Neutrophil (primary cell): Measurements from ENCODE around the gene ACTR3C.
"Not testable (repeated sequence)": the region's sequence is repeated elsewhere in the genome, so short reads cannot be mapped to it uniquely, and the experiment has no call there.

Experiments
- H3K27ac ChIP-seq: fragments of 200-600 bp; sonication (generic); 2 replicates; pipeline ENCODE4 v1.5.1; 2016; ENCODE audit warnings: mild to moderate bottlenecking, moderate library complexity
- H3K27me3 ChIP-seq: fragments of 200-600 bp; sonication (generic); 2 replicates; pipeline ENCODE4 v1.6.0; 2016; ENCODE audit warnings: mild to moderate bottlenecking
- H3K36me3 ChIP-seq: fragments of 200-600 bp; sonication (generic); 2 replicates; pipeline ENCODE4 v1.5.1; 2017
- H3K4me1 ChIP-seq, 2 experiments: fragments of 200-600 bp in 1 of 2; sonication (generic) in 1 of 2; 1 replicate in 1 of 2; 2 replicates in 1 of 2; pipeline versions ENCODE4 v1.5.1 to v1.6.1; 2013 to 2016; ENCODE audit warnings: low read depth in 1 of 2, low read length in 1 of 2, mild to moderate bottlenecking in 1 of 2, moderate library complexity in 1 of 2; ENCODE audit not compliant: control insufficient read depth in 1 of 2, insufficient read depth in 1 of 2
- H3K4me3 ChIP-seq, 2 experiments: fragments of 200-600 bp in 1 of 2; sonication (generic) in 1 of 2; 1 replicate in 1 of 2; 2 replicates in 1 of 2; pipeline ENCODE4 v1.5.1; 2013 to 2016; ENCODE audit warnings: low read depth in 1 of 2, low read length in 1 of 2, mild to moderate bottlenecking in 1 of 2, moderate library complexity in 1 of 2
- H3K9me3 ChIP-seq: fragments of 200-600 bp; sonication (generic); 2 replicates; pipeline ENCODE4 v1.5.1; 2016
- CTCF ChIP-seq: fragments of 200-600 bp; sonication (generic); IDR thresholded peaks from 2 replicates; pipeline ENCODE4 v1.5.1; 2016; ENCODE audit warnings: antibody characterized with exemption

Gene ACTR3C

GRCh38 chr7:150276132-150276695, 47.1 kb downstream of the ACTR3C start:
- H3K36me3 ChIP-seq, H3K9me3 ChIP-seq, H3K27me3 ChIP-seq, H3K4me3 ChIP-seq, H3K27ac ChIP-seq, H3K4me1 ChIP-seq: not testable (repeated sequence)
- TF ChIP-seq CTCF = peak; percentile 67

GRCh38 chr7:150271898-150272297, 51.4 kb downstream of the ACTR3C start:
- not testable (repeated sequence) for H3K27me3 ChIP-seq, H3K9me3 ChIP-seq, H3K36me3 ChIP-seq, H3K4me1 ChIP-seq, H3K4me3 ChIP-seq, H3K27ac ChIP-seq

GRCh38 chr7:150270101-150270824, 53.1 kb downstream of the ACTR3C start:
- not testable (repeated sequence) for H3K27ac ChIP-seq, H3K4me1 ChIP-seq, H3K4me3 ChIP-seq, H3K36me3 ChIP-seq, H3K9me3 ChIP-seq, H3K27me3 ChIP-seq

- H3K27ac ChIP-seq, H3K36me3 ChIP-seq, H3K4me1 ChIP-seq, H3K4me3 ChIP-seq, H3K9me3 ChIP-seq, H3K27me3 ChIP-seq: not testable (repeated sequence)
Observed at GRCh38 chr7:150268798-150269197, 54.5 kb downstream of the ACTR3C start.

GRCh38 chr7:150268287-150268686, 55.1 kb downstream of the ACTR3C start:
- H3K36me3 ChIP-seq, H3K4me1 ChIP-seq, H3K9me3 ChIP-seq, H3K27ac ChIP-seq, H3K4me3 ChIP-seq, H3K27me3 ChIP-seq: not testable (repeated sequence)

GRCh38 chr7:150266953-150267665, 56.2 kb downstream of the ACTR3C start:
- H3K4me3 ChIP-seq, H3K27ac ChIP-seq, H3K27me3 ChIP-seq, H3K36me3 ChIP-seq, H3K4me1 ChIP-seq, H3K9me3 ChIP-seq: not testable (repeated sequence)

GRCh38 chr7:150262656-150263055, 60.7 kb downstream of the ACTR3C start:
- not testable (repeated sequence) for H3K9me3 ChIP-seq, H3K27me3 ChIP-seq, H3K4me3 ChIP-seq, H3K36me3 ChIP-seq, H3K4me1 ChIP-seq, H3K27ac ChIP-seq

GRCh38 chr7:150247745-150248144, 75.6 kb downstream of the ACTR3C start:
- not testable (repeated sequence) for H3K36me3 ChIP-seq, H3K4me3 ChIP-seq, H3K9me3 ChIP-seq, H3K27ac ChIP-seq, H3K4me1 ChIP-seq, H3K27me3 ChIP-seq

GRCh38 chr7:150245208-150245607, 78.1 kb downstream of the ACTR3C start:
- H3K9me3 ChIP-seq, H3K4me1 ChIP-seq, H3K27ac ChIP-seq, H3K36me3 ChIP-seq, H3K27me3 ChIP-seq, H3K4me3 ChIP-seq: not testable (repeated sequence)

- not testable (repeated sequence) for H3K4me1 ChIP-seq, H3K36me3 ChIP-seq, H3K27me3 ChIP-seq, H3K9me3 ChIP-seq, H3K4me3 ChIP-seq, H3K27ac ChIP-seq
Observed at GRCh38 chr7:150242935-150243334, 80.4 kb downstream of the ACTR3C start.

GRCh38 chr7:150225444-150225843, 97.9 kb downstream of the ACTR3C start:
- peaks cover 25% of the 10 kb centered on the region for H3K27me3 ChIP-seq
- not testable (repeated sequence) for H3K36me3 ChIP-seq, H3K4me3 ChIP-seq, H3K27ac ChIP-seq, H3K9me3 ChIP-seq, H3K4me1 ChIP-seq

- not testable (repeated sequence) for H3K4me3 ChIP-seq, H3K4me1 ChIP-seq, H3K36me3 ChIP-seq, H3K27ac ChIP-seq, H3K9me3 ChIP-seq
- peaks cover 41% of the 10 kb centered on the region for H3K27me3 ChIP-seq
Observed at GRCh38 chr7:150222083-150222972, 101.0 kb downstream of the ACTR3C start.
